ENCODE data around the gene NRARP.

GRCh38 chr9:137317021-137317717 lies 15.1 kb upstream of the NRARP start:
- no peak for TF ChIP-seq CTCF (IDR thresholded peaks at IDR 0.05)
- no peak for TF ChIP-seq POLR2A (IDR thresholded peaks at IDR 0.05)
